ENCODE measurements around the gene SRRM4. TPM values are rescaled to one million over a fixed set of nuclear protein-coding genes. Genes with fewer than 3 reads are reported as not detected.

SRRM4 gene
- total and polyA plus RNA-seq, 9 donors = 0.02 TPM; not detected in 6

GRCh38 chr12:119036878-119037825 lies 55.8 kb downstream of the SRRM4 start:
- Histone ChIP-seq H3K4me1 (ENCODE audit: insufficient read depth) (no peaks in the 10 kb centered on the region), H3K27me3 (no peaks in the 10 kb centered on the region), H3K9me3 (no peaks in the 10 kb centered on the region), H3K36me3 (no peaks in the 10 kb centered on the region), H3K4me3 (no peak overlapping the region), H3K27ac (no peak overlapping the region)
- no peak for DNase-seq
- intact Hi-C loops (cut with DNase I) = no loop called here
- no peak for TF ChIP-seq POLR2A (IDR thresholded peaks at IDR 0.05)
- TF ChIP-seq EP300 (IDR thresholded peaks at IDR 0.05) = no peak
- TF ChIP-seq, protein P1, sequence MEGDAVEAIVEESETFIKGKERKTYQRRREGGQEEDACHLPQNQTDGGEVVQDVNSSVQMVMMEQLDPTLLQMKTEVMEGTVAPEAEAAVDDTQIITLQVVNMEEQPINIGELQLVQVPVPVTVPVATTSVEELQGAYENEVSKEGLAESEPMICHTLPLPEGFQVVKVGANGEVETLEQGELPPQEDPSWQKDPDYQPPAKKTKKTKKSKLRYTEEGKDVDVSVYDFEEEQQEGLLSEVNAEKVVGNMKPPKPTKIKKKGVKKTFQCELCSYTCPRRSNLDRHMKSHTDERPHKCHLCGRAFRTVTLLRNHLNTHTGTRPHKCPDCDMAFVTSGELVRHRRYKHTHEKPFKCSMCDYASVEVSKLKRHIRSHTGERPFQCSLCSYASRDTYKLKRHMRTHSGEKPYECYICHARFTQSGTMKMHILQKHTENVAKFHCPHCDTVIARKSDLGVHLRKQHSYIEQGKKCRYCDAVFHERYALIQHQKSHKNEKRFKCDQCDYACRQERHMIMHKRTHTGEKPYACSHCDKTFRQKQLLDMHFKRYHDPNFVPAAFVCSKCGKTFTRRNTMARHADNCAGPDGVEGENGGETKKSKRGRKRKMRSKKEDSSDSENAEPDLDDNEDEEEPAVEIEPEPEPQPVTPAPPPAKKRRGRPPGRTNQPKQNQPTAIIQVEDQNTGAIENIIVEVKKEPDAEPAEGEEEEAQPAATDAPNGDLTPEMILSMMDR (IDR thresholded peaks at IDR 0.05) = no peak
- WGBS, 3 donors = 45 to 54% (median 51%) methylated on average over 17 of the region's 17 CpGs

- 84 to 93% (median 88%) methylated on average over 6 of the region's 6 CpGs for WGBS, 3 donors
- no peak for DNase-seq
- H3K9me3 ChIP-seq = no peaks in the 10 kb centered on the region
- no peak overlapping the region for H3K4me3 ChIP-seq
- H3K4me1 ChIP-seq (ENCODE audit: insufficient read depth) = no peaks in the 10 kb centered on the region
- intact Hi-C loops (cut with DNase I) = no loop called here
- no peaks in the 10 kb centered on the region for H3K36me3 ChIP-seq
- TF ChIP-seq POLR2A (IDR thresholded peaks at IDR 0.05) (no peak), EP300 (IDR thresholded peaks at IDR 0.05) (no peak)
- TF ChIP-seq, protein P1 (IDR thresholded peaks at IDR 0.05) = no peak
- no peak overlapping the region for H3K27ac ChIP-seq
- no peaks in the 10 kb centered on the region for H3K27me3 ChIP-seq
Measured at GRCh38 chr12:119044094-119044493, 62.8 kb downstream of the SRRM4 start.

GRCh38 chr12:119047641-119048040 lies 66.3 kb downstream of the SRRM4 start:
- TF ChIP-seq, protein P1 (IDR thresholded peaks at IDR 0.05) = no peak
- TF ChIP-seq POLR2A (IDR thresholded peaks at IDR 0.05) (no peak), EP300 (IDR thresholded peaks at IDR 0.05) (no peak)
- Histone ChIP-seq H3K27me3 (no peaks in the 10 kb centered on the region), H3K4me3 (no peak overlapping the region), H3K36me3 (no peaks in the 10 kb centered on the region), H3K9me3 (no peaks in the 10 kb centered on the region), H3K4me1 (ENCODE audit: insufficient read depth) (no peaks in the 10 kb centered on the region), H3K27ac (no peak overlapping the region)
- intact Hi-C loops (cut with DNase I) = no loop called here
- WGBS, 3 donors = 54 to 71% (median 54%) methylated on average over 2 of the region's 2 CpGs
- no peak for DNase-seq

GRCh38 chr12:119050663-119051062 lies 69.3 kb downstream of the SRRM4 start:
- DNase-seq = no peak
- Histone ChIP-seq H3K27me3 (no peaks in the 10 kb centered on the region), H3K27ac (no peak overlapping the region), H3K36me3 (no peaks in the 10 kb centered on the region), H3K4me1 (ENCODE audit: insufficient read depth) (no peaks in the 10 kb centered on the region), H3K4me3 (no peak overlapping the region), H3K9me3 (no peaks in the 10 kb centered on the region)
- TF ChIP-seq POLR2A (IDR thresholded peaks at IDR 0.05) = no peak
- intact Hi-C loops (cut with DNase I) = no loop called here

DNA sequence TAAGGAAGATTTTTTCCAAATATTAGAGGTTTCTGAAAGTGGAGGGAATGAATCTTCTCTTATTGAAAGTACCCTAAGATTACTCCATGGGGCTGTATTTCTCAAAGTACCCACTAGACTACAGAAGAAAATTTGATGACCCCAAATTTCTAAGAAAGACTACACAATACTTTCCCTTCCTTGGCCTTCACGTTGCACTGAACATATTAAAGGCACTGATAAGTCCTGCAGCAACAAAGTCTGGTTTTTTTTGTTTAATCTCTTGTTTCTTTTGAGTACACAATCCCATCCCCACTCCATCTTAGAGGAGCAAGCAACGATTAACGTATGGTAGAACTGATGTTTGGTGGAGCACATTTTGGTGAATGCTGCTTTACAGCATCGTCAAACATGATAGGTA lies 70.1 kb downstream of the SRRM4 start:
- Histone ChIP-seq H3K27ac (no peak overlapping the region), H3K9me3 (no peaks in the 10 kb centered on the region), H3K4me1 (ENCODE audit: insufficient read depth) (no peaks in the 10 kb centered on the region), H3K27me3 (no peaks in the 10 kb centered on the region), H3K4me3 (no peak overlapping the region), H3K36me3 (no peaks in the 10 kb centered on the region)
- intact Hi-C loops (cut with DNase I) = no loop called here
- TF ChIP-seq POLR2A (IDR thresholded peaks at IDR 0.05) = no peak
- TF ChIP-seq, protein P1 (IDR thresholded peaks at IDR 0.05) = no peak
- no peak for TF ChIP-seq EP300 (IDR thresholded peaks at IDR 0.05)
- 76 to 82% (median 79%) methylated on average over 4 of the region's 4 CpGs for WGBS, 3 donors
- no peak for DNase-seq
